Kidney (tissue), 14 donors: ENCODE results near the gene ENOX2. TPM values are rescaled to one million over a fixed set of nuclear protein-coding genes. Genes with fewer than 3 reads are reported as not detected.

Source experiments
- DNase-seq, 5 donors: peaks; one replicate each; pipeline ENCODE4 v3.0.0-alpha.2; 2013 to 2020
- FAIRE-seq: peaks from 2 replicates; lab custom pipeline; 2012; peaks lifted over from hg19 to GRCh38; lab: Jason Lieb, UNC
- H3K27ac ChIP-seq, 2 donors: one replicate each; pipeline ENCODE4 v1.7.0; 2013; ENCODE audit warnings: low read depth in 2 of 2, low read length in 2 of 2, inconsistent platforms in 1 of 2
- H3K27me3 ChIP-seq: one replicate; pipeline ENCODE4 v1.7.1; 2013; ENCODE audit warnings: low read length, inconsistent platforms; ENCODE audit not compliant: control insufficient read depth, insufficient read depth
- H3K36me3 ChIP-seq, 3 donors: one replicate each; pipeline versions ENCODE4 v1.7.0 to v1.7.1; 2013; ENCODE audit warnings: low read length in 3 of 3, control low read depth in 1 of 3, inconsistent platforms in 1 of 3; ENCODE audit not compliant: insufficient read depth in 3 of 3, control insufficient read depth in 2 of 3
- H3K4me1 ChIP-seq, 3 donors: one replicate each; pipeline versions ENCODE4 v1.7.0 to v1.7.1; 2013; ENCODE audit warnings: low read length in 3 of 3, inconsistent platforms in 1 of 3, low read depth in 1 of 3; ENCODE audit not compliant: control insufficient read depth in 2 of 3, insufficient read depth in 2 of 3
- H3K4me3 ChIP-seq, 3 donors: one replicate each; pipeline versions ENCODE4 v1.7.0 to v1.8.1; 2013; ENCODE audit warnings: low read length in 3 of 3, control low read depth in 1 of 3, inconsistent platforms in 1 of 3
- H3K9ac ChIP-seq, 3 donors: one replicate each; pipeline versions ENCODE4 v1.7.0 to v1.7.1; 2013; ENCODE audit warnings: low read length in 3 of 3, control low read depth in 1 of 3, inconsistent platforms in 1 of 3
- H3K9me3 ChIP-seq, 3 donors: one replicate each; pipeline versions ENCODE4 v1.7.0 to v1.7.1; 2013; ENCODE audit warnings: low read length in 3 of 3, control low read depth in 1 of 3, inconsistent platforms in 1 of 3; ENCODE audit not compliant: control insufficient read depth in 2 of 3, insufficient read depth in 1 of 3
- CTCF ChIP-seq: IDR thresholded peaks from 3 replicates; pipeline ENCODE4 v1.5.1; 2012; ENCODE audit warnings: mild to moderate bottlenecking, moderate library complexity, borderline replicate concordance; ENCODE audit not compliant: insufficient read depth; ENCODE audit errors: extremely low read depth
- intact Hi-C: fragments of 100-400 bp; cut with DNase I; formaldehyde crosslinking; loops from one replicate; pipeline ENCODE4 v1.11.1; 2022
- polyA plus RNA-seq: library from polyadenylated mRNA; stranded (reverse); fragments of 350-450 nt; fragmentation: Illumina TruSeq; extraction: RNeasy Lipid Tissue Mini Kit (QIAGEN cat#74804); gene quantifications from one replicate; pipeline ENCODE4 v1.2.3, GENCODE V29; 2014; ENCODE audit warnings: low read depth, low replicate concordance; ENCODE audit not compliant: insufficient read depth
- total RNA-seq: library from RNA; stranded (reverse); fragmentation: NEBNext Ultra II Directional; extraction: Animal tissue kit (Norgen Biotek cat#: 25700); gene quantifications from one replicate; pipeline ENCODE4 v1.2.1, GENCODE V29; 2021
- donor health status: control.
- donor health status: control.
- donor health status: control.
- donor health status: control.
- donor health status: control.
- donor health status: DM: yes; HTN: yes; CAD: no.
- donor health status: Normal renal cell carcinoma (clear cell type).

ENOX2 gene
- total and polyA plus RNA-seq, 2 donors from 2014 or later = 6.6 to 22.6 TPM

GRCh38 chrX:130652824-130653578, 250.0 kb downstream of the ENOX2 start:
- Histone ChIP-seq H3K4me3 (no peak overlapping the region), H3K4me1 (no peaks in the 10 kb centered on the region), H3K9me3 (no peaks in the 10 kb centered on the region), H3K27me3 (no peaks in the 10 kb centered on the region), H3K9ac (no peak overlapping the region), H3K27ac (no peak overlapping the region), H3K36me3 (no peaks in the 10 kb centered on the region)
- intact Hi-C loops = no loop called here
- no peak for FAIRE-seq
- no peak for DNase-seq
- TF ChIP-seq CTCF = no peak

- Histone ChIP-seq H3K9me3 (no peaks in the 10 kb centered on the region), H3K4me1 (no peaks in the 10 kb centered on the region), H3K9ac (no peak overlapping the region), H3K27ac (no peak overlapping the region), H3K27me3 (no peaks in the 10 kb centered on the region), H3K4me3 (no peak overlapping the region), H3K36me3 (no peaks in the 10 kb centered on the region)
- FAIRE-seq (no peak), DNase-seq (no peak)
- no peak for TF ChIP-seq CTCF
- intact Hi-C loops = no loop called here
Observed at GRCh38 chrX:130649738-130650137, 253.3 kb downstream of the ENOX2 start.

GRCh38 chrX:130647468-130647867, 255.5 kb downstream of the ENOX2 start:
- H3K36me3 ChIP-seq = no peaks in the 10 kb centered on the region
- no peak overlapping the region for H3K27ac ChIP-seq
- no peaks in the 10 kb centered on the region for H3K4me1 ChIP-seq
- no peak overlapping the region for H3K4me3 ChIP-seq
- intact Hi-C loops = no loop called here
- DNase-seq = no peak
- H3K27me3 ChIP-seq = no peaks in the 10 kb centered on the region
- H3K9ac ChIP-seq = no peak overlapping the region
- no peaks in the 10 kb centered on the region for H3K9me3 ChIP-seq
- TF ChIP-seq CTCF = no peak
- FAIRE-seq = no peak
